ENCODE results near the gene PAWR. TPM values are rescaled to one million over a fixed set of nuclear protein-coding genes. Genes with fewer than 3 reads are reported as not detected.
A peak's percentile ranks its signal among the peaks of the same experiment; 100 is the strongest.

The PAWR gene
- total and polyA plus RNA-seq, 5 experiments from 2014 or later: 0.38 to 8.1 (median 2.2) TPM

DNA sequence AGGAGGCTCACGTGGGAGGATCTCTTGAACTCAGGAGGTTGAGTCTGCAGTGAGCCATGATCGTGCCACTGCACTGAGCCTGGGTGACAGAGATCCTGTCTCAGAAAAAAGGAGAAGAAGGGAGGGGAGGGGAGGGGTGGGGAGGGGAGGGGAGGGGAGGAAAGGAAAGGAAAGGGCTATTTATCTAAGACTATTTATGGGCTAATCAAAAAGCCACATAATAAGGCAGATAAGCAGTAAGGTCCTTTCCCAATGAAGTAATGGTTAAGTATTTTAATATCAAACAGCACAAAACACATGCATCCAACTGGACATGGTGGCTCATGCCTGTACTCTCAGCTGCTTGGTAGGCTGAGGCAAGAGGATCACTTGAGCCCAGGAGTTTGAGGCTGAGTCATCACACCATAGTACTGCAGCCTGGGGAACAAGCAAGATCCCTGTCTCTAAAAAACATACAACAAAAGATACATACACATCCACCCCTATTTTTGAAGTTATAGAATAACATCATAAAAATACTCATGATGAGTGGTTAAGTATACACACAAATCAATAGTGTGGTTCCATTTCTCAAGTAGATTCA, 9.7 kb downstream of the PAWR start:
- Mint-ChIP-seq H3K27me3 (peaks cover 0 to 20% (median 10%) of the 10 kb centered on the region in 5 donors), H3K4me3 (no peak overlapping the region), H3K9me3 (no peaks in the 10 kb centered on the region), H3K27ac (no peak overlapping the region), H3K4me1 (peaks cover 0 to 3% (median 0%) of the 10 kb centered on the region in 4 donors), H3K36me3 (no peaks in the 10 kb centered on the region)
- POLR2A ChIA-PET: no interaction called here
- no peak for ATAC-seq
- no peak for DNase-seq

DNA sequence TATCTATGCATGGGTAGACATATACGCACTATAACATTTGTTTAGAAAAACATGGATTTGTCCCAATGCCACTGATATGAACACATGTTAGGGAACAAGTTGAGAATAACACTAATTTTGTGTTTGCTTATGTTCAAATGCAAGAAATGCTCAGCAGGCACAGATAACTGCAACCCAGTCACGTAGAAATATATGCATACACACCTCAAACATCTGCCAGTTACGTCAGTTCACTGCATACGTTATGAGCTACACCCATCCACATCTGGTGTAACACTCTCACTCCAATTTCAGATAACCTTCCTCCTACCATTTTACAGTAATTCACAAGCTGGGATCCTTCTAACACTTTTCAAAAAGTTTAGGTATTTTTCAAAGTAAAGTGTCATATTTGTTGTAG, 10.7 kb downstream of the PAWR start:
- no peak overlapping the region for H3K27ac Mint-ChIP-seq
- no peaks in the 10 kb centered on the region for H3K9me3 Mint-ChIP-seq
- no peak overlapping the region for H3K4me3 Mint-ChIP-seq
- H3K4me1 Mint-ChIP-seq: peaks cover 0 to 3% (median 0%) of the 10 kb centered on the region in 4 donors
- H3K36me3 Mint-ChIP-seq: no peaks in the 10 kb centered on the region
- peaks cover 0 to 17% (median 5%) of the 10 kb centered on the region in 5 donors for H3K27me3 Mint-ChIP-seq
- no peak for DNase-seq
- no peak for ATAC-seq
- POLR2A ChIA-PET: no interaction called here

DNA sequence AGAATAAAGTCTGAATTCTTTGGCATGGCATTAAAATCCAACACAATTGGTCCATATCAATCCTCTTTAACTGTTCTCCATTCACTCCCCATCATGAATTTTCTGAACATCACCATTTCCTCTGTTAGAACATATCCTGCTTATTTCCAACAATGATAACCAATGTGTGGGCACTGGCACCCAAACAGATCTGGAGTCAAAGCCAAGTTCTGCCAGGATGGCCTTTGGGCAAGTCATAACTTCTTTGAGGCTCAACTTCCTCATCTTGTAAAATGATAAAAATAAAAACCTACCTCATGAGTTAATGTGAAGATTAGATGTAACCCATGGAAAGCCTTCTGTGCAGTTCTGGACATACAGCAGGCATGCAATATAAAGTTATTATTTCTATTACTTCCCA, 12.5 kb downstream of the PAWR start:
- H3K27ac Mint-ChIP-seq: no peak overlapping the region
- H3K9me3 Mint-ChIP-seq: peaks cover 0 to 3% (median 0%) of the 10 kb centered on the region in 9 donors
- no peaks in the 10 kb centered on the region for H3K36me3 Mint-ChIP-seq
- no peak for DNase-seq
- no peak for ATAC-seq
- peaks cover 0 to 7% (median 0%) of the 10 kb centered on the region in 4 donors for H3K4me1 Mint-ChIP-seq
- POLR2A ChIA-PET: no interaction called here
- no peak overlapping the region for H3K4me3 Mint-ChIP-seq
- peaks cover 0 to 25% (median 4%) of the 10 kb centered on the region in 5 donors for H3K27me3 Mint-ChIP-seq

DNA sequence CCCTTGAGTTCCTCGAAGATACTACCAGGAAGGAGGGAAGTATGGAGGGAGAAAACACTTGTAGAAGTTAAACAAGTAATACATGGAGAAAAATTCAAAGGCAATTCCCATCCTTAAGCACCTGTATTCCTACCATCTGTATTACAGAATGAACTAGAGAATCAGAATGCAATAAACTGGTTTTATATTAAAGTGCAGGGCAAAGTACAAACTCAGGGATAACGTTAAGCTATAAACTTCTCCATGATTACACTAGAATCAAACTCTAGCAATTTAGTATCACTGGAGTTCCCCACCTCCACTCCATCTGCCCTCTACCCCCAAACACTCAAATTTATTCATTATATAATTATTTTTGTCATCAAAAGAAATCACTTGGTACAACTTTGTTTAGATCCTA, 13.1 kb downstream of the PAWR start:
- DNase-seq (no peak), ATAC-seq (no peak)
- peaks cover 0 to 3% (median 0%) of the 10 kb centered on the region in 9 donors for H3K9me3 Mint-ChIP-seq
- H3K27me3 Mint-ChIP-seq: peaks cover 0 to 25% (median 4%) of the 10 kb centered on the region in 5 donors
- H3K36me3 Mint-ChIP-seq: peaks cover 0 to 2% (median 0%) of the 10 kb centered on the region in 3 donors
- no peak overlapping the region for H3K4me3 Mint-ChIP-seq
- POLR2A ChIA-PET: no interaction called here
- peaks cover 0 to 10% (median 0%) of the 10 kb centered on the region in 4 donors for H3K4me1 Mint-ChIP-seq
- no peak overlapping the region for H3K27ac Mint-ChIP-seq

DNA sequence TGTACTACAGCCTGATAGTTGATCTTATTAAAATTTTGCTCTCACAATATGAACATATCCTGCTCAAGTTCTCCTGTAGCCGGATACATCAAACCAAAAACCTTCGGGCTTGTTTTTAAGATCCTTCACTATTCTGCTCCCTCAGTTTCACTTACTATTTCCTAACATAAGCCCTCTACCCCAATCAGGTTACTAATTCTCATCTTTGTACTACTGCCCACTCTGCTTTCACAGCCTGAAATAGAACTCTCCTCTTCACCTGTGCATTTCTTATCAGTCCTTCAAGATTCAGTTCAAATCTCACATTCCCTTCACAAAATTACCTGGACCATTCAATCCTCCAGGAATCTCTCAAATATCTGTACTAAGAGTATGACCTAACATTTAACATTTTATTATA, 14.2 kb downstream of the PAWR start:
- H3K27ac Mint-ChIP-seq: no peak overlapping the region
- DNase-seq (no peak), ATAC-seq (no peak)
- H3K36me3 Mint-ChIP-seq: peaks cover 0 to 2% (median 0%) of the 10 kb centered on the region in 3 donors
- peaks cover 0 to 10% (median 0%) of the 10 kb centered on the region in 4 donors for H3K4me1 Mint-ChIP-seq
- H3K27me3 Mint-ChIP-seq: peaks cover 0 to 26% (median 4%) of the 10 kb centered on the region in 5 donors
- no peak overlapping the region for H3K4me3 Mint-ChIP-seq
- POLR2A ChIA-PET: no interaction called here
- peaks cover 0 to 12% (median 5%) of the 10 kb centered on the region in 9 donors for H3K9me3 Mint-ChIP-seq

DNA sequence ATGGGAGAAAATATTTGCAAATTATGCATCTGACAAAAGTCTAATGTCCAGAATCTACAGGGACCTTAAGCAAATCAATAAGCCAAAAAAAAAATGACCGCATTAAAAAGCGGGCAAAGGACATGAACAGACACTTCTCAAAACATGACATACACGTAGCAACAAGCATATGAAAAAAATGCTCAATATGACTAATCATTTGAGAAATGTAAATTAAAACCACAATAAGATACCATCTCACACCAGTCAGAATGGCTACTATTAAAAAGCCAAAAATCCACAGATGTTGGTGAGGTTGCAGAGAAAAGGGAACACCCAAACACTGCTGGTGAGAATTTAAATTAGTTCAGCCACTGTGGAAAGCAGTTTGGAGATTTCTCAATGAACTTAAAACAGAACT, 16.1 kb downstream of the PAWR start:
- POLR2A ChIA-PET: no interaction called here
- H3K9me3 Mint-ChIP-seq: peaks cover 0 to 12% (median 5%) of the 10 kb centered on the region in 9 donors
- peaks cover 0 to 8% (median 0%) of the 10 kb centered on the region in 4 donors for H3K4me1 Mint-ChIP-seq
- H3K4me3 Mint-ChIP-seq: no peak overlapping the region
- H3K36me3 Mint-ChIP-seq: peaks cover 0 to 2% (median 0%) of the 10 kb centered on the region in 3 donors
- H3K27ac Mint-ChIP-seq: no peak overlapping the region
- H3K27me3 Mint-ChIP-seq: peaks cover 0 to 22% (median 1%) of the 10 kb centered on the region in 5 donors
- no peak for ATAC-seq
- DNase-seq: no peak

DNA sequence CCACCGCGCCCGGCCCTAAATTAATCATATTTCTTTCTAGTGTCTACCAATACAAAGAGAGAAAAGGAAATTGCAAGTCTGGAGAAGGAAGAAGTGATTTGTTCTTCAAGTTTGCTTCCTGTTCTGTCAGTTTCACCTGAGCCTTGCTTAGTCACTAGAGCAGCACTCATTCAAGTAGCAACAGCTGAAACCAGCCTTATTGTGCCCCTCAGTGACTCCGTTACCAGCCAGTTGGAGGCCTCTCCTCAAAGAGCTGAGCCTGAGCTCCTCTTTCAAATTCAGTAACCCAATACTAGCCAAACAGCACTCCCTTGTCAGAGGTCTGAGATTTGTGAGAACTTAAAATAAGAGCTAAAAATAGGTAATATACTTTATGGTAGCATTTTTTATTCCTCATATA, 17.4 kb downstream of the PAWR start:
- H3K36me3 Mint-ChIP-seq: peaks cover 0 to 2% (median 0%) of the 10 kb centered on the region in 3 donors
- DNase-seq (no peak), ATAC-seq (no peak)
- no peak overlapping the region for H3K4me3 Mint-ChIP-seq
- H3K27me3 Mint-ChIP-seq: peaks cover 0 to 21% (median 2%) of the 10 kb centered on the region in 5 donors
- peaks cover 0 to 8% (median 0%) of the 10 kb centered on the region in 4 donors for H3K4me1 Mint-ChIP-seq
- H3K27ac Mint-ChIP-seq: no peak overlapping the region
- peaks cover 0 to 12% (median 5%) of the 10 kb centered on the region in 9 donors for H3K9me3 Mint-ChIP-seq
- POLR2A ChIA-PET: no interaction called here

DNA sequence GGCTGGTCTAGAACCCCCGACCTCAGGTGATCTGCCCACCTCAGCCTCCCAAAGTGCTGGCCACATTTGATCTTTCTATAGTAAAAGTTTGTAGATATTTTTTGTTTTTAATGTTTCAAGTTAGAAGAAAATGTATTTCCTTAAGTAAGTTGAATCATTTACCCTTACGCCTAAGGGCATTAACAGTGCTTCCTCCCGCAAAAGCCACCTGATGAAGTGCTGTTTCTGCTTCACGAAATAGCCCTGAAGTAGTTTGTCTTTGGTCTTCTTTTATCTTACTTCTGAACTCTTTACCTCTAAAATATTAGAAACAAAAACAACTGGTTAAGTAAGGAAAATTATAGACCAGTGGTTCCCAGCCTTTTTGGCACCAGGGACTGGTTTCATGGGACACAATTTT, 22.7 kb downstream of the PAWR start:
- DNase-seq: no peak
- no peak for ATAC-seq
- no peak overlapping the region for H3K4me3 Mint-ChIP-seq
- POLR2A ChIA-PET: no interaction called here
- peaks cover 0 to under 1% (median 0%) of the 10 kb centered on the region in 3 donors for H3K36me3 Mint-ChIP-seq
- peaks cover 0 to 12% (median 4%) of the 10 kb centered on the region in 9 donors for H3K9me3 Mint-ChIP-seq
- peaks cover 0 to 8% (median 2%) of the 10 kb centered on the region in 5 donors for H3K27me3 Mint-ChIP-seq
- no peak overlapping the region for H3K27ac Mint-ChIP-seq
- peaks cover 0 to 7% (median 0%) of the 10 kb centered on the region in 4 donors for H3K4me1 Mint-ChIP-seq

DNA sequence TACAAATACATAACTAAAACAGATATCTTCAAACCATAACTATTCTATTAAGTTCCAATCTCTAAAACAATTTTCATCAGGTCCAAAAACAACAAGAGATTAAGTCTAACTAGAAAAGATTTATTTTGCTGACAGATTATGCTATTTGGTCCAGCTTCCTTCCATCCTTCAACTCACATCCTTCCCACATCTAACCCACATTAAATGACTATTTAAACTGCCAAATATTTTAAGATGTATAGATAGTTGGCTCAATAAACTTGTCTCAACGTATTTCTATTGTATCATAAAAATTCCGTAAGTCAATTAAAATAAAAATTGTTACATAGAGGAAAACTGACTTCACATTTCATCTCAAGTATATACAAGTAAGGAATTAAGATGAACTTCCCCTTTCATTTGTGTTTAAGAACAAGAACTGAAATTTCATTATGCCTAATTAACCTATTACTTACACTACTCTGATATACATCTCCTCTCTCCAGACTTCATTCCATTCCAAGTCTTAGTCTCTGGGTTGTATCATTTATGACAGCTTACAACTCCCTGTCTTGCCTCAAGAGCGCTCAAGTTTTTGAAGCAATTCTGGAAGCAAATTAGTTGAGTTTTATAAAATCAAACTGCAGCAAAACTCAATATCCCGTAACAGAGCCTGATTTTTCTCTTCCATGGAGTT, 25.4 kb downstream of the PAWR start:
- POLR2A ChIA-PET: no interaction called here

DNA sequence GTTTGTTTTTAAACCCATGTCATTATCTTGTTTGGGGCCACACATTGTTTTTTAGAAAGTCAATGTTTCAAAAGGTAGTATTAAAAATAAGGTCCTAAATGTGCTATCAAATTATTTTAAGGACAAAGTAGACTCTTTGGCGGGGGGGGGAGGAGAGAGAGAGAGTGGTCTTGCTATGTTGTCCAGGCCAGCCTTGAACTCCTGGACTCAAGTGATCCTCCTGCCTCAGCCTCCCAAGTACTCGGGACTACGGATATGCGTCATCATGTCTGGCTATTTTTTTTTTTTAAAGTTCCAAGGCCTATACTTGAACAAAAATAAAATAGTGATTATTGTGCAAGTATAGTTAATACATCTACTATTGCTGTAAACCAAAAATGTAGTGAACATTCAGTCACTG, 26.2 kb downstream of the PAWR start:
- H3K27ac Mint-ChIP-seq: no peak overlapping the region
- POLR2A ChIA-PET: no interaction called here
- DNase-seq (no peak), ATAC-seq (no peak)
- no peaks in the 10 kb centered on the region for H3K9me3 Mint-ChIP-seq
- peaks cover 0 to 7% (median under 1%) of the 10 kb centered on the region in 4 donors for H3K4me1 Mint-ChIP-seq
- no peak overlapping the region for H3K4me3 Mint-ChIP-seq
- H3K27me3 Mint-ChIP-seq: peaks cover 0 to 2% (median 0%) of the 10 kb centered on the region in 5 donors
- no peaks in the 10 kb centered on the region for H3K36me3 Mint-ChIP-seq

More for the DNA sequence above, 25.4 kb downstream of the PAWR start:
- no peak for DNase-seq
- H3K4me3 Mint-ChIP-seq: no peak overlapping the region
- no peaks in the 10 kb centered on the region for H3K9me3 Mint-ChIP-seq
- no peaks in the 10 kb centered on the region for H3K36me3 Mint-ChIP-seq
- H3K27me3 Mint-ChIP-seq: peaks cover 0 to 2% (median 0%) of the 10 kb centered on the region in 5 donors
- H3K4me1 Mint-ChIP-seq: peaks cover 0 to 7% (median under 1%) of the 10 kb centered on the region in 4 donors
- no peak for ATAC-seq
- H3K27ac Mint-ChIP-seq: no peak overlapping the region

DNA sequence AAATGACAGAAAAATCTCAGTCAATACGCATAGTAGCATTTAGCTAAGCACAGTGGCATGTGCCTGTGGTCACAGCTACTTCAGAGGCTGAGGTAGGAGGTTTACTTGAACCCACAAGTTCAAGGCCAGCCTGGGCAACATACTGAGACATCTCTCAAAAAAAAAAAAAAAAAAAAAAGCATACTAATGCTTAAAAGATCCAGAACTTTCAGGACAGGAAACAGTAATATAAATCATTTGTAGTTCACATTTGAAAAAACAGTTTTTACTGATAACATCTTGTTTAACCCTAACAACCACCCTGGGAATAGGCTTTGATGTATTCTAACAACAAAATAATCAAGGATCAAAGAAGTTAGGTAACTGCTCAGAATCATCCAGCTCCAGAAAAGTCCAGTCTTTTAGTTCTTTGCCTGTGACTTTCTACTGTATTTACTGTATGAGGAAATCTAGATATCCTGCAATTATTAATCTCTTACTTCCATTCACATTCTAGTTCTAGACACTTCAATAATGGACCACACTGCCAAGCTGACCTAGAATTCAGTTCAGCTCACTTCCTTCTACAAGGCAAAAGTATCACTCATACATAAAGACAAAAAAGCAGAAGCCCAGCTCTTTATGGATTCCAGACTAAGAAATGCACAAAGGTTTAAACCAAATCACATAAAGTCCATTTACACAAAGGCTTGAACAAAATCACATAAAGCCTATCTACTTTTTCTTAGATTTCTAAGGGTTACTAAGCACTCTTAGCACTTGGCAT, 28.5 kb downstream of the PAWR start:
- Mint-ChIP-seq H3K4me1 (peaks cover 0 to 7% (median under 1%) of the 10 kb centered on the region in 4 donors), H3K36me3 (no peaks in the 10 kb centered on the region), H3K4me3 (peak overlapping the region in 1 of 10 donors; percentile 2), H3K27ac (no peak overlapping the region), H3K27me3 (no peaks in the 10 kb centered on the region), H3K9me3 (no peaks in the 10 kb centered on the region)
- POLR2A ChIA-PET: no interaction called here
- DNase-seq: no peak
- no peak for ATAC-seq

DNA sequence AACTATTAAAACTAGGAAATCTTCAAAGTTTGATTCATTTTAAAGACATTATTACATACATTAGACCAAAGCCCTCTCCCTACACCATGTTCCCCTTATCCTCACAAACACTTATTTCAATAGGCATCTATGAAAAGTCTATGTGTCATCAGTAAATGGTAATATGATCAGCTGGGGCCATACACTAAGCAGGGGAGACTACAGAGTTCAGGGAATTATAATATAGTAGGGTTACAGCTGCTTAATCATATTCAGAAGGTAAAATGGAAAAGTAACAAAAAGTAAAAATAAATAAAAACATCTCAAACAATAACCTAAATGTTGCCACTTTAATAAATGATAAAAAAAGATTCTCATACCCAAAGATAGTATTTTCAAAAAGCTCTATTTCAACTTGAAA, 29.1 kb downstream of the PAWR start:
- H3K27ac Mint-ChIP-seq: no peak overlapping the region
- ATAC-seq (no peak), DNase-seq (no peak)
- no peaks in the 10 kb centered on the region for H3K27me3 Mint-ChIP-seq
- no peaks in the 10 kb centered on the region for H3K9me3 Mint-ChIP-seq
- H3K4me3 Mint-ChIP-seq: no peak overlapping the region
- H3K36me3 Mint-ChIP-seq: no peaks in the 10 kb centered on the region
- peaks cover 0 to 7% (median under 1%) of the 10 kb centered on the region in 4 donors for H3K4me1 Mint-ChIP-seq
- POLR2A ChIA-PET: no interaction called here

DNA sequence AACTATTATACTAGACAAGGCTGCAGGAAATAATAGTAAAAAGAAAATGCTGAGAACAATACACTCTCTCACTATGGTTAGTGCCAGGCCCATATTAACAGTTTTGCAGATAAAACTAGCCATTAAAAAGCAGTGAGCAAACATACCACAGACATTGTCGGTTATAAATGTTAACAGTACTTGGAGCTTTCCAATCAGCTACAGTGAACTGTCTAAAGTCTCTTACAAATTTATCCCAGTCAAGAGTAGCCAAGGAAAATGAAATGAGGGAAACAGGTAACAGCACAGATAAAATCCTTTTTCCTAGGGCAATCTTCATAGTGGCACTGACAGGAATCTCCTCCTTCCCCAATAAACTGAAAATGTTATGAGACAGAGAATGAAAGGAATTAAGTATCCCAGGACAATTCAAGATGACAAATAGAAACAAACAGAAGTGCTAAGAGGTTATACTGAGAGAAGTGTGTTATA, 30.8 kb downstream of the PAWR start:
- Mint-ChIP-seq H3K27me3 (peaks cover 0 to 7% (median 0%) of the 10 kb centered on the region in 5 donors), H3K9me3 (no peaks in the 10 kb centered on the region), H3K36me3 (no peaks in the 10 kb centered on the region), H3K4me1 (peaks cover 0 to 2% (median 0%) of the 10 kb centered on the region in 4 donors), H3K4me3 (no peak overlapping the region), H3K27ac (no peak overlapping the region)
- no peak for DNase-seq
- no peak for ATAC-seq
- POLR2A ChIA-PET: no interaction called here
